Panc1 (cell line): ENCODE results near the gene GALNT18. TPM values are rescaled to one million over a fixed set of nuclear protein-coding genes. Genes with fewer than 3 reads are reported as not detected.

Experiments used
- ATAC-seq: fragments of 200-7000 bp; cut with Tn5 transposase; 2 replicates; pipeline ENCODE4 v1.9.1; 2020; ENCODE audit warnings: mild to moderate bottlenecking, moderate library complexity
- BruUV-seq: library from RNA; stranded (reverse); fragments of 400-500 nt; replicated peaks from 2 replicates; lab custom pipeline; 2021; lab: Mats Ljungman, UMichigan
- CTCF ChIA-PET: fragments of 300-600 bp; sonication (Branson Sonifier 250); formaldehyde crosslinking; loops from one replicate; lab custom pipeline; 2022; ENCODE audit warnings: antibody characterized with exemption; lab: Charles Lee
- POLR2A ChIA-PET: fragments of 300-600 bp; sonication (Branson Sonifier 250); formaldehyde crosslinking; loops from one replicate; lab custom pipeline; 2022; ENCODE audit warnings: antibody characterized with exemption; lab: Charles Lee
- DNase-seq: peaks from one replicate; pipeline ENCODE4 v3.0.0-alpha.2; 2010; ENCODE audit warnings: low read depth, low spot score
- H3K27ac ChIP-seq: 2 replicates; pipeline ENCODE4 v1.5.1; 2011; ENCODE audit warnings: mild to moderate bottlenecking, low read length, inconsistent platforms
- H3K27me3 ChIP-seq: fragments of 200-500 bp; sonication (Bioruptor generic); 2 replicates; pipeline ENCODE4 v1.6.0; 2014; ENCODE audit warnings: low read length, inconsistent platforms; ENCODE audit not compliant: control insufficient read depth, insufficient read depth
- H3K36me3 ChIP-seq: fragments of 200-500 bp; sonication (Bioruptor generic); 2 replicates; pipeline ENCODE4 v1.5.1; 2014; ENCODE audit warnings: inconsistent platforms, mild to moderate bottlenecking, low read length, moderate library complexity; ENCODE audit not compliant: control insufficient read depth, insufficient read depth
- H3K4me1 ChIP-seq: 2 replicates; pipeline ENCODE4 v1.5.1; 2011; ENCODE audit warnings: inconsistent platforms, mild to moderate bottlenecking, low read length, moderate library complexity; ENCODE audit not compliant: control insufficient read depth, insufficient read depth
- H3K4me3 ChIP-seq, 2 experiments: 2 replicates each; pipeline ENCODE4 v1.5.1; 2011 to 2012; ENCODE audit warnings: low read depth in 2 of 2, low read length in 2 of 2, mild to moderate bottlenecking in 2 of 2, inconsistent platforms in 1 of 2, moderate library complexity in 1 of 2
- H3K9me3 ChIP-seq: fragments of 200-500 bp; sonication (Bioruptor generic); 2 replicates; pipeline ENCODE4 v1.5.1; 2014; ENCODE audit warnings: low read depth, mild to moderate bottlenecking, inconsistent platforms, low read length, moderate library complexity; ENCODE audit not compliant: control insufficient read depth, insufficient read depth
- POLR2AphosphoS5 ChIP-seq: IDR thresholded peaks from 2 replicates; pipeline ENCODE4 v1.6.1; 2012; ENCODE audit warnings: mild to moderate bottlenecking, low read depth, low read length, moderate library complexity
- SIN3A ChIP-seq: IDR thresholded peaks from 2 replicates; pipeline ENCODE4 v1.6.1; 2012; ENCODE audit warnings: low read depth, mild to moderate bottlenecking, low read length, moderate library complexity, borderline replicate concordance; ENCODE audit not compliant: insufficient read depth
- TCF7L2 ChIP-seq: IDR thresholded peaks from 2 replicates; pipeline ENCODE4 v1.6.1; 2011; ENCODE audit warnings: mild to moderate bottlenecking, low read depth, low read length, inconsistent platforms
- in situ Hi-C: cut with HindIII; loops from 2 replicates; pipeline ENCODE4 v1.10.0; 2016; ENCODE audit warnings: low sequenced_read_pairs, low pct_unique_long_range_greater_than_20kb
- intact Hi-C: fragments of 100-400 bp; cut with micrococcal nuclease; formaldehyde crosslinking; loops from one replicate; pipeline ENCODE4 v1.10.0; 2022; ENCODE audit not compliant: unreplicated experiment
- total RNA-seq: library from RNA; stranded (reverse); gene quantifications from one replicate; pipeline ENCODE4 v1.2.1, GENCODE V29; 2021; ENCODE audit not compliant: unreplicated experiment
- TF ChIP-seq, protein P1 (sequence below), 2 experiments: IDR thresholded peaks; 2 replicates each; pipeline ENCODE4 v1.6.1; 2011 to 2012; ENCODE audit warnings: low read depth in 2 of 2, control low read depth in 1 of 2, low read length in 1 of 2, mild to moderate bottlenecking in 1 of 2, moderate library complexity in 1 of 2; ENCODE audit not compliant: insufficient read depth in 1 of 2
- TF ChIP-seq, protein P2 (sequence below): fragments of 450-650 bp; IDR thresholded peaks from 2 replicates; pipeline ENCODE4 v1.5.1; 2017; ENCODE audit warnings: mild to moderate bottlenecking

The GALNT18 gene
- total RNA-seq, 1 experiment from 2014 or later = 8.6 TPM

DNA sequence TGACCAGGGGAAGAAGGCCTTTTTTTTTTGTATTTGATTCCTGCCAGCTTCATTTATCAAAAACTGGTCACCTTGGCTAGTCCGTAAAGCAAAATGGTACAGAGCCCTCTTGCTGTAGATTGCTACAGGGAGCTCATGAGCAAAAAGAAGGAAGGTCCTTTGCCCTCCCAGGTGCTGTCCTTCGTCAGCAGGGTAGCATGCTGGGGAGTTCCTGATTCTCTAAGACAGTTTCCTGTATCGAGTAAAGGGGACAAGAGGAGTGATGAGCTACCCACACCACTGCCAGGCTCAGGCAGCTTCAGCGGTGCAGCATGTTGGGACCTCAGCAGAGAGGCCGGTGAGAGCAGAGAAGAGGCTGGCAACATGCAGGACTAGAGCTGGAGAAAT, 200.9 kb downstream of the GALNT18 start:
- Histone ChIP-seq H3K9me3 (no peaks in the 10 kb centered on the region), H3K27me3 (no peaks in the 10 kb centered on the region), H3K4me1 (no peaks in the 10 kb centered on the region), H3K36me3 (no peaks in the 10 kb centered on the region), H3K4me3 (no peak overlapping the region), H3K27ac (no peak overlapping the region)
- CTCF ChIA-PET = no interaction called here
- DNase-seq = no peak
- BruUV-seq = no TSS peak
- in situ Hi-C loops = no loop called here
- POLR2A ChIA-PET = no interaction called here
- TF ChIP-seq, protein P1, sequence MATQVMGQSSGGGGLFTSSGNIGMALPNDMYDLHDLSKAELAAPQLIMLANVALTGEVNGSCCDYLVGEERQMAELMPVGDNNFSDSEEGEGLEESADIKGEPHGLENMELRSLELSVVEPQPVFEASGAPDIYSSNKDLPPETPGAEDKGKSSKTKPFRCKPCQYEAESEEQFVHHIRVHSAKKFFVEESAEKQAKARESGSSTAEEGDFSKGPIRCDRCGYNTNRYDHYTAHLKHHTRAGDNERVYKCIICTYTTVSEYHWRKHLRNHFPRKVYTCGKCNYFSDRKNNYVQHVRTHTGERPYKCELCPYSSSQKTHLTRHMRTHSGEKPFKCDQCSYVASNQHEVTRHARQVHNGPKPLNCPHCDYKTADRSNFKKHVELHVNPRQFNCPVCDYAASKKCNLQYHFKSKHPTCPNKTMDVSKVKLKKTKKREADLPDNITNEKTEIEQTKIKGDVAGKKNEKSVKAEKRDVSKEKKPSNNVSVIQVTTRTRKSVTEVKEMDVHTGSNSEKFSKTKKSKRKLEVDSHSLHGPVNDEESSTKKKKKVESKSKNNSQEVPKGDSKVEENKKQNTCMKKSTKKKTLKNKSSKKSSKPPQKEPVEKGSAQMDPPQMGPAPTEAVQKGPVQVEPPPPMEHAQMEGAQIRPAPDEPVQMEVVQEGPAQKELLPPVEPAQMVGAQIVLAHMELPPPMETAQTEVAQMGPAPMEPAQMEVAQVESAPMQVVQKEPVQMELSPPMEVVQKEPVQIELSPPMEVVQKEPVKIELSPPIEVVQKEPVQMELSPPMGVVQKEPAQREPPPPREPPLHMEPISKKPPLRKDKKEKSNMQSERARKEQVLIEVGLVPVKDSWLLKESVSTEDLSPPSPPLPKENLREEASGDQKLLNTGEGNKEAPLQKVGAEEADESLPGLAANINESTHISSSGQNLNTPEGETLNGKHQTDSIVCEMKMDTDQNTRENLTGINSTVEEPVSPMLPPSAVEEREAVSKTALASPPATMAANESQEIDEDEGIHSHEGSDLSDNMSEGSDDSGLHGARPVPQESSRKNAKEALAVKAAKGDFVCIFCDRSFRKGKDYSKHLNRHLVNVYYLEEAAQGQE (IDR thresholded peaks at IDR 0.05; ENCODE audit: insufficient read depth in 1 of 2, low read depth in 2 of 2, low read length in 1 of 2) = no peak
- no peak for TF ChIP-seq TCF7L2
- TF ChIP-seq, protein P2, sequence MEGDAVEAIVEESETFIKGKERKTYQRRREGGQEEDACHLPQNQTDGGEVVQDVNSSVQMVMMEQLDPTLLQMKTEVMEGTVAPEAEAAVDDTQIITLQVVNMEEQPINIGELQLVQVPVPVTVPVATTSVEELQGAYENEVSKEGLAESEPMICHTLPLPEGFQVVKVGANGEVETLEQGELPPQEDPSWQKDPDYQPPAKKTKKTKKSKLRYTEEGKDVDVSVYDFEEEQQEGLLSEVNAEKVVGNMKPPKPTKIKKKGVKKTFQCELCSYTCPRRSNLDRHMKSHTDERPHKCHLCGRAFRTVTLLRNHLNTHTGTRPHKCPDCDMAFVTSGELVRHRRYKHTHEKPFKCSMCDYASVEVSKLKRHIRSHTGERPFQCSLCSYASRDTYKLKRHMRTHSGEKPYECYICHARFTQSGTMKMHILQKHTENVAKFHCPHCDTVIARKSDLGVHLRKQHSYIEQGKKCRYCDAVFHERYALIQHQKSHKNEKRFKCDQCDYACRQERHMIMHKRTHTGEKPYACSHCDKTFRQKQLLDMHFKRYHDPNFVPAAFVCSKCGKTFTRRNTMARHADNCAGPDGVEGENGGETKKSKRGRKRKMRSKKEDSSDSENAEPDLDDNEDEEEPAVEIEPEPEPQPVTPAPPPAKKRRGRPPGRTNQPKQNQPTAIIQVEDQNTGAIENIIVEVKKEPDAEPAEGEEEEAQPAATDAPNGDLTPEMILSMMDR = no peak
- no peak for TF ChIP-seq POLR2AphosphoS5
- no peak for TF ChIP-seq SIN3A
- intact Hi-C loops = no loop called here
- ATAC-seq = no peak

DNA sequence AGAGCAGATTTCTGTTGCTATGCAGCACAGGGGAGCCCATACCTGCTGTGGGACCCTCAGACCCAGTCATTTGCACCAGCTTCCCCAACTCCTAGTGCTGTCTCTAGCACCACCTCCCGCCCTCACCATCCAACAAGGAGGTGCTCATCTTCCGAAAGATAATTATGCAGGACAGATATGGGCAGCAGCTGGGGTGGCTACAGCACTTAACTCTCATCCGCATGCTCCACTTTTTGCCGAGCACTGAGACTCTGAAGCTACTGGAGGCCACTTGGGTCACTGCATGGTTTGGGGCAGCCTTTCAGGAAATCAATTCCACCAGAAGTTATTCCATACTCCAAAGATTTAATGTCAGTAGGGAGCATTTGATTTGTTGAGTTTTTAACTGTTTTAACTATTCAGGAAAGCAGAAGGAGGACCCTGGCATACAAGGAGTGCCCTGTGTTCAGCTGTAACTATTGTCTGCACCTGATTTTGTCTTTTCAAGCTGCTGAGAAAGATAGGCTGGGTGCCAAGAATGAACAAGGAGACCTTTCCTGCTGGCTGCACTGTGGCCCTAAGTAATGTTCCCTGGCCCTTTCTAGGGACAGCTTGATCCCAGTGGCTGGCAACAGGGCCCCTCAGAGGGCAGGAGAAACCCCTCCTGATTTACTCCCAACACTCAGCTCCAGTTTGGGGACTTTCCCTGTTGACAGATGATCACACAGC, 201.5 kb downstream of the GALNT18 start:
- ATAC-seq = no peak
- Histone ChIP-seq H3K9me3 (no peaks in the 10 kb centered on the region), H3K4me1 (no peaks in the 10 kb centered on the region), H3K27ac (no peak overlapping the region), H3K36me3 (no peaks in the 10 kb centered on the region), H3K4me3 (no peak overlapping the region), H3K27me3 (no peaks in the 10 kb centered on the region)
- no peak for DNase-seq
- CTCF ChIA-PET = no interaction called here
- in situ Hi-C loops (no loop called here), intact Hi-C loops (no loop called here)
- TF ChIP-seq TCF7L2 (no peak), POLR2AphosphoS5 (no peak), SIN3A (no peak)
- TF ChIP-seq, protein P2 = no peak
- TF ChIP-seq, protein P1 (IDR thresholded peaks at IDR 0.05; ENCODE audit: insufficient read depth in 1 of 2, low read depth in 2 of 2, low read length in 1 of 2) = no peak
- no TSS peak for BruUV-seq
- POLR2A ChIA-PET = no interaction called here
